MCF 10A (cell line): ENCODE results near the gene KIFC1. TPM values are rescaled to one million over a fixed set of nuclear protein-coding genes. Genes with fewer than 3 reads are reported as not detected.
"Not testable (repeated sequence)": the region's sequence is repeated elsewhere in the genome, so short reads cannot be mapped to it uniquely, and the experiment has no call there.

Source experiments
- BruUV-seq: library from RNA; stranded (reverse); fragments of 400-500 nt; replicated peaks from 2 replicates; lab custom pipeline; 2021; lab: Mats Ljungman, UMichigan
- CTCF ChIA-PET: fragments of 300-600 bp; sonication (Branson Sonifier 250); formaldehyde crosslinking; extraction: SDS; loops from one replicate; lab custom pipeline; 2021; ENCODE audit warnings: antibody characterized with exemption, inconsistent platforms; lab: Yijun Ruan, JAX
- POLR2A ChIA-PET: fragments of 300-600, 350-650 bp; sonication (Branson Sonifier 250); formaldehyde crosslinking; extraction: SDS; loops from one replicate; lab custom pipeline; 2020; ENCODE audit warnings: antibody characterized with exemption, inconsistent platforms; lab: Yijun Ruan, JAX
- DNase-seq: peaks from one replicate; pipeline ENCODE4 v3.0.0-alpha.2; 2018; ENCODE audit not compliant: unreplicated experiment
- H3K27ac Mint-ChIP-seq: one replicate; pipeline ENCODE4 v1.8.0; 2022; ENCODE audit warnings: mild to moderate bottlenecking, low read depth, mixed read lengths; ENCODE audit not compliant: unreplicated experiment
- H3K27me3 Mint-ChIP-seq: one replicate; pipeline ENCODE4 v1.8.0; 2022; ENCODE audit warnings: mixed read lengths; ENCODE audit not compliant: insufficient read depth, unreplicated experiment
- H3K36me3 Mint-ChIP-seq: one replicate; pipeline ENCODE4 v1.8.0; 2022; ENCODE audit warnings: mild to moderate bottlenecking, moderate library complexity, mixed read lengths; ENCODE audit not compliant: insufficient read depth, unreplicated experiment
- H3K4me1 Mint-ChIP-seq: one replicate; pipeline ENCODE4 v1.8.0; 2022; ENCODE audit warnings: mixed read lengths; ENCODE audit not compliant: insufficient read depth, unreplicated experiment
- H3K4me3 Mint-ChIP-seq: one replicate; pipeline ENCODE4 v1.8.0; 2022; ENCODE audit warnings: mild to moderate bottlenecking, moderate library complexity, mixed read lengths; ENCODE audit not compliant: unreplicated experiment
- H3K9me3 Mint-ChIP-seq: one replicate; pipeline ENCODE4 v1.8.0; 2022; ENCODE audit warnings: mixed read lengths; ENCODE audit not compliant: unreplicated experiment
- CTCF ChIP-seq: fragments of 200-600 bp; IDR thresholded peaks from one replicate; pipeline ENCODE4 v1.8.0; 2022; ENCODE audit warnings: antibody characterized with exemption, mild to moderate bottlenecking; ENCODE audit not compliant: unreplicated experiment
- intact Hi-C: fragments of 100-400 bp; cut with micrococcal nuclease; formaldehyde crosslinking; loops from 2 replicates; pipeline ENCODE4 v1.14.1; 2022
- total RNA-seq: library from RNA; stranded (reverse); gene quantifications from 2 replicates; pipeline ENCODE4 v1.2.3, GENCODE V29; 2022

The KIFC1 gene
- total RNA-seq, 1 experiment from 2014 or later = 27.1 TPM

- POLR2A ChIA-PET = interaction anchor here (0.6 to 3.5 kb wide), 19 partner anchors 10 to 400 kb away, joined by 3 to 21 read pairs (median 6); partner anchors contain the start of genes CUTA, KIFC1, PFDN6 and RGL2
- H3K27ac Mint-ChIP-seq = peak overlapping the region; percentile 71
These were observed 17.4 kb upstream of the KIFC1 start for GRCh38 chr6:33373960-33374910.

GRCh38 chr6:33375143-33375671 lies 16.4 kb upstream of the KIFC1 start:
- Mint-ChIP-seq H3K36me3 (peaks cover 15% of the 10 kb centered on the region), H3K4me3 (peak overlapping the region; percentile 56), H3K27ac (peak overlapping the region; percentile 71), H3K4me1 (peaks cover 16% of the 10 kb centered on the region), H3K9me3 (no peaks in the 10 kb centered on the region), H3K27me3 (no peaks in the 10 kb centered on the region)
- intact Hi-C loops = no loop called here
- TF ChIP-seq CTCF = no peak
- ChIA-PET POLR2A (interaction anchor here (0.8 to 3.5 kb wide), 18 partner anchors 9 to 401 kb away, joined by 3 to 21 read pairs (median 6); partner anchors contain the start of genes CUTA, KIFC1, PFDN6 and RGL2), CTCF (interaction anchor here (0.6 to 2.9 kb wide), 8 partner anchors 9 to 406 kb away, joined by 3 to 17 read pairs (median 4); partner anchors contain the start of gene ZBTB22)
- DNase-seq = peak; percentile 96
- BruUV-seq = TSS peak; percentile 98

More at GRCh38 chr6:33373960-33374910, 17.4 kb upstream of the KIFC1 start:
- H3K4me1 Mint-ChIP-seq = peaks cover 14% of the 10 kb centered on the region
- intact Hi-C loops = no loop called here
- no TSS peak for BruUV-seq
- TF ChIP-seq CTCF = no peak
- H3K36me3 Mint-ChIP-seq = peaks cover 15% of the 10 kb centered on the region
- peak; percentile 18 for DNase-seq
- no peaks in the 10 kb centered on the region for H3K9me3 Mint-ChIP-seq
- CTCF ChIA-PET = interaction anchor here (0.5 to 2.9 kb wide), 8 partner anchors 10 to 405 kb away, joined by 3 to 17 read pairs (median 4); no protein-coding TSS in a partner anchor
- H3K4me3 Mint-ChIP-seq = peak overlapping the region; percentile 20
- no peaks in the 10 kb centered on the region for H3K27me3 Mint-ChIP-seq

GRCh38 chr6:33377171-33377570 lies 14.5 kb upstream of the KIFC1 start:
- Mint-ChIP-seq H3K36me3 (peaks cover 15% of the 10 kb centered on the region), H3K27me3 (no peaks in the 10 kb centered on the region), H3K4me3 (no peak overlapping the region), H3K4me1 (peaks cover 22% of the 10 kb centered on the region), H3K27ac (no peak overlapping the region), H3K9me3 (no peaks in the 10 kb centered on the region)
- no peak for TF ChIP-seq CTCF
- POLR2A ChIA-PET = no interaction called here
- no TSS peak for BruUV-seq
- no peak for DNase-seq
- CTCF ChIA-PET = interaction anchor here (0.7 to 2.9 kb wide), 2 partner anchors 14 to 59 kb away, joined by 4 to 14 read pairs; no protein-coding TSS in a partner anchor
- intact Hi-C loops = no loop called here

GRCh38 chr6:33379184-33379583 lies 12.4 kb upstream of the KIFC1 start:
- DNase-seq, H3K27me3 Mint-ChIP-seq, BruUV-seq, POLR2A ChIA-PET, intact Hi-C loops, H3K4me3 Mint-ChIP-seq, H3K27ac Mint-ChIP-seq, H3K9me3 Mint-ChIP-seq: not testable (repeated sequence)
- peaks cover 19% of the 10 kb centered on the region for H3K4me1 Mint-ChIP-seq
- peaks cover 15% of the 10 kb centered on the region for H3K36me3 Mint-ChIP-seq
- CTCF ChIA-PET = interaction anchor here (0.7 kb wide), 1 partner anchor 39 kb away, joined by 3 read pairs; the partner anchor contains the start of gene CUTA
